ENCODE results near the gene C1QL4. TPM values are rescaled to one million over a fixed set of nuclear protein-coding genes. Genes with fewer than 3 reads are reported as not detected.

C1QL4 gene
- total RNA-seq, 1 donor from 2014 or later = 2.0 TPM

GRCh38 chr12:49358483-49359141 lies 21.6 kb upstream of the C1QL4 start:
- Histone ChIP-seq H3K36me3 (no peaks in the 10 kb centered on the region), H3K27ac (no peak overlapping the region), H3K9me3 (no peaks in the 10 kb centered on the region), H3K27me3 (no peaks in the 10 kb centered on the region), H3K4me3 (no peak overlapping the region), H3K4me1 (peaks cover 11% of the 10 kb centered on the region)
- TF ChIP-seq POLR2A (IDR thresholded peaks at IDR 0.05) = no peak
- peak; percentile 56 to 65 (median 59) for TF ChIP-seq CTCF (IDR thresholded peaks at IDR 0.05)
- no peak for DNase-seq (ENCODE audit: extremely low spot score in 2 of 2)
- intact Hi-C loops (cut with DNase I) = loop anchor here (5.0 kb wide), 1 partner anchor 154 kb away; no protein-coding TSS in a partner anchor

- intact Hi-C loops (cut with DNase I) = loop anchor here (5.0 kb wide), 1 partner anchor 155 kb away; no protein-coding TSS in a partner anchor
- Histone ChIP-seq H3K9me3 (no peaks in the 10 kb centered on the region), H3K4me1 (peaks cover 11% of the 10 kb centered on the region), H3K27ac (no peak overlapping the region), H3K27me3 (no peaks in the 10 kb centered on the region), H3K4me3 (no peak overlapping the region), H3K36me3 (no peaks in the 10 kb centered on the region)
- peak in 2 of 3 experiments; percentile 9 to 13 for TF ChIP-seq CTCF (IDR thresholded peaks at IDR 0.05)
- no peak for TF ChIP-seq POLR2A (IDR thresholded peaks at IDR 0.05)
- no peak for DNase-seq (ENCODE audit: extremely low spot score in 2 of 2)
Observed at GRCh38 chr12:49357103-49357678, 20.2 kb upstream of the C1QL4 start.

GRCh38 chr12:49355913-49356312 lies 18.9 kb upstream of the C1QL4 start:
- H3K4me1 ChIP-seq = peaks cover 3% of the 10 kb centered on the region

GRCh38 chr12:49352351-49352750 lies 15.4 kb upstream of the C1QL4 start:
- no peak for TF ChIP-seq POLR2A (IDR thresholded peaks at IDR 0.05)
- no peak for TF ChIP-seq POLR2AphosphoS5 (IDR thresholded peaks at IDR 0.05; ENCODE audit: insufficient read depth in 1 of 2, low read depth in 1 of 2)
- TF ChIP-seq CTCF (IDR thresholded peaks at IDR 0.05) = no peak
- Histone ChIP-seq H3K4me3 (no peak overlapping the region), H3K27me3 (no peaks in the 10 kb centered on the region), H3K36me3 (no peaks in the 10 kb centered on the region), H3K27ac (no peak overlapping the region), H3K9me3 (no peaks in the 10 kb centered on the region), H3K4me1 (peaks cover 10% of the 10 kb centered on the region)
- no peak for DNase-seq (ENCODE audit: extremely low spot score in 2 of 2)
- intact Hi-C loops (cut with DNase I) = no loop called here

More at GRCh38 chr12:49355913-49356312, 18.9 kb upstream of the C1QL4 start:
- intact Hi-C loops (cut with DNase I) = loop anchor here (5.0 kb wide), 1 partner anchor 156 kb away; no protein-coding TSS in a partner anchor
- Histone ChIP-seq H3K4me3 (no peak overlapping the region), H3K9me3 (no peaks in the 10 kb centered on the region), H3K36me3 (no peaks in the 10 kb centered on the region), H3K27me3 (no peaks in the 10 kb centered on the region), H3K27ac (no peak overlapping the region)
- DNase-seq (ENCODE audit: extremely low spot score in 2 of 2) = no peak
- TF ChIP-seq POLR2A (IDR thresholded peaks at IDR 0.05) = no peak
- no peak for TF ChIP-seq CTCF (IDR thresholded peaks at IDR 0.05)
- no peak for TF ChIP-seq POLR2AphosphoS5 (IDR thresholded peaks at IDR 0.05; ENCODE audit: insufficient read depth in 1 of 2, low read depth in 1 of 2)

- Histone ChIP-seq H3K4me3 (no peak overlapping the region), H3K4me1 (peaks cover 37% of the 10 kb centered on the region), H3K9me3 (no peaks in the 10 kb centered on the region), H3K27me3 (peaks cover 19% of the 10 kb centered on the region), H3K36me3 (no peaks in the 10 kb centered on the region), H3K27ac (no peak overlapping the region)
- TF ChIP-seq POLR2AphosphoS5 (IDR thresholded peaks at IDR 0.05; ENCODE audit: insufficient read depth in 1 of 2, low read depth in 1 of 2) = no peak
- no peak for TF ChIP-seq POLR2A (IDR thresholded peaks at IDR 0.05)
- no peak for TF ChIP-seq CTCF (IDR thresholded peaks at IDR 0.05)
- intact Hi-C loops (cut with DNase I) = no loop called here
- DNase-seq (ENCODE audit: extremely low spot score in 2 of 2) = peak in 1 of 2 donors; percentile 42
Observed at GRCh38 chr12:49349266-49349665, 12.3 kb upstream of the C1QL4 start.

All from vagina (tissue), 2 donors.